ENCODE results near the gene IL1R1. TPM values are rescaled to one million over a fixed set of nuclear protein-coding genes. Genes with fewer than 3 reads are reported as not detected.
"Not testable (repeated sequence)": the region's sequence is repeated elsewhere in the genome, so short reads cannot be mapped to it uniquely, and the experiment has no call there.

The IL1R1 gene
- polyA plus RNA-seq, 1 donor = 21.6 TPM

GRCh38 chr2:102120261-102120660, 22.3 kb upstream of the IL1R1 start:
- DNase-seq = no peak
- WGBS (ENCODE audit: insufficient coverage, low lambda C conversion rate) = 90% methylated on average over 2 of the region's 5 CpGs
- Histone ChIP-seq H3K4me1 (ENCODE audit: control insufficient read depth, insufficient read depth, low read length) (no peaks in the 10 kb centered on the region), H3K9me3 (ENCODE audit: control insufficient read depth, low read depth, low read length) (no peaks in the 10 kb centered on the region), H3K27me3 (ENCODE audit: control insufficient read depth, insufficient read depth, low read length) (no peaks in the 10 kb centered on the region), H3K4me3 (ENCODE audit: low read length) (no peak overlapping the region), H3K36me3 (ENCODE audit: control insufficient read depth, insufficient read depth, low read length) (no peaks in the 10 kb centered on the region), H3K27ac (ENCODE audit: low read length) (no peak overlapping the region)

- no peaks in the 10 kb centered on the region for H3K27me3 ChIP-seq (ENCODE audit: control insufficient read depth, insufficient read depth, low read length)
- DNase-seq = no peak
- H3K4me3 ChIP-seq (ENCODE audit: low read length) = no peak overlapping the region
- H3K9me3 ChIP-seq (ENCODE audit: control insufficient read depth, low read depth, low read length) = no peaks in the 10 kb centered on the region
- no peaks in the 10 kb centered on the region for H3K36me3 ChIP-seq (ENCODE audit: control insufficient read depth, insufficient read depth, low read length)
- no peaks in the 10 kb centered on the region for H3K4me1 ChIP-seq (ENCODE audit: control insufficient read depth, insufficient read depth, low read length)
- H3K27ac ChIP-seq (ENCODE audit: low read length) = no peak overlapping the region
- no CpG with 5 or more reads among the region's 6 CpGs for WGBS (ENCODE audit: insufficient coverage, low lambda C conversion rate)
Measured at GRCh38 chr2:102120701-102121159, 21.8 kb upstream of the IL1R1 start.

GRCh38 chr2:102122115-102122514, 20.4 kb upstream of the IL1R1 start:
- WGBS (ENCODE audit: insufficient coverage, low lambda C conversion rate) = no CpG with 5 or more reads among the region's 3 CpGs
- no peaks in the 10 kb centered on the region for H3K9me3 ChIP-seq (ENCODE audit: control insufficient read depth, low read depth, low read length)
- H3K4me1 ChIP-seq (ENCODE audit: control insufficient read depth, insufficient read depth, low read length) = no peaks in the 10 kb centered on the region
- DNase-seq = no peak
- H3K27me3 ChIP-seq (ENCODE audit: control insufficient read depth, insufficient read depth, low read length) = no peaks in the 10 kb centered on the region
- no peaks in the 10 kb centered on the region for H3K36me3 ChIP-seq (ENCODE audit: control insufficient read depth, insufficient read depth, low read length)
- no peak overlapping the region for H3K27ac ChIP-seq (ENCODE audit: low read length)
- no peak overlapping the region for H3K4me3 ChIP-seq (ENCODE audit: low read length)

- WGBS (ENCODE audit: insufficient coverage, low lambda C conversion rate) = no CpG with 5 or more reads among the region's 1 CpG
- Histone ChIP-seq H3K27me3 (ENCODE audit: control insufficient read depth, insufficient read depth, low read length) (no peaks in the 10 kb centered on the region), H3K9me3 (ENCODE audit: control insufficient read depth, low read depth, low read length) (no peaks in the 10 kb centered on the region), H3K27ac (ENCODE audit: low read length) (no peak overlapping the region), H3K36me3 (ENCODE audit: control insufficient read depth, insufficient read depth, low read length) (no peaks in the 10 kb centered on the region), H3K4me3 (ENCODE audit: low read length) (no peak overlapping the region), H3K4me1 (ENCODE audit: control insufficient read depth, insufficient read depth, low read length) (no peaks in the 10 kb centered on the region)
- no peak for DNase-seq
Measured at GRCh38 chr2:102122909-102123308, 19.6 kb upstream of the IL1R1 start.

GRCh38 chr2:102124421-102124820, 18.1 kb upstream of the IL1R1 start:
- H3K4me1 ChIP-seq (ENCODE audit: control insufficient read depth, insufficient read depth, low read length); H3K27me3 ChIP-seq (ENCODE audit: control insufficient read depth, insufficient read depth, low read length); DNase-seq; H3K4me3 ChIP-seq (ENCODE audit: low read length); H3K36me3 ChIP-seq (ENCODE audit: control insufficient read depth, insufficient read depth, low read length); H3K27ac ChIP-seq (ENCODE audit: low read length); H3K9me3 ChIP-seq (ENCODE audit: control insufficient read depth, low read depth, low read length): not testable (repeated sequence)
- 100% methylated on average over 1 of the region's 5 CpGs for WGBS (ENCODE audit: insufficient coverage, low lambda C conversion rate)

GRCh38 chr2:102126169-102126568, 16.4 kb upstream of the IL1R1 start:
- Histone ChIP-seq H3K36me3 (ENCODE audit: control insufficient read depth, insufficient read depth, low read length) (no peaks in the 10 kb centered on the region), H3K4me1 (ENCODE audit: control insufficient read depth, insufficient read depth, low read length) (no peaks in the 10 kb centered on the region), H3K4me3 (ENCODE audit: low read length) (no peak overlapping the region), H3K27me3 (ENCODE audit: control insufficient read depth, insufficient read depth, low read length) (no peaks in the 10 kb centered on the region), H3K9me3 (ENCODE audit: control insufficient read depth, low read depth, low read length) (no peaks in the 10 kb centered on the region), H3K27ac (ENCODE audit: low read length) (no peak overlapping the region)
- no peak for DNase-seq
- WGBS (ENCODE audit: insufficient coverage, low lambda C conversion rate) = 100% methylated on average over 1 of the region's 4 CpGs

- no peaks in the 10 kb centered on the region for H3K9me3 ChIP-seq (ENCODE audit: control insufficient read depth, low read depth, low read length)
- DNase-seq = no peak
- no peaks in the 10 kb centered on the region for H3K27me3 ChIP-seq (ENCODE audit: control insufficient read depth, insufficient read depth, low read length)
- no peaks in the 10 kb centered on the region for H3K4me1 ChIP-seq (ENCODE audit: control insufficient read depth, insufficient read depth, low read length)
- no peak overlapping the region for H3K4me3 ChIP-seq (ENCODE audit: low read length)
- WGBS (ENCODE audit: insufficient coverage, low lambda C conversion rate) = no CpG with 5 or more reads among the region's 2 CpGs
- H3K27ac ChIP-seq (ENCODE audit: low read length) = no peak overlapping the region
- no peaks in the 10 kb centered on the region for H3K36me3 ChIP-seq (ENCODE audit: control insufficient read depth, insufficient read depth, low read length)
Measured at GRCh38 chr2:102126660-102127059, 15.9 kb upstream of the IL1R1 start.

GRCh38 chr2:102129082-102129481, 13.5 kb upstream of the IL1R1 start:
- Histone ChIP-seq H3K27me3 (ENCODE audit: control insufficient read depth, insufficient read depth, low read length) (no peaks in the 10 kb centered on the region), H3K4me1 (ENCODE audit: control insufficient read depth, insufficient read depth, low read length) (no peaks in the 10 kb centered on the region), H3K36me3 (ENCODE audit: control insufficient read depth, insufficient read depth, low read length) (no peaks in the 10 kb centered on the region), H3K4me3 (ENCODE audit: low read length) (no peak overlapping the region), H3K27ac (ENCODE audit: low read length) (no peak overlapping the region), H3K9me3 (ENCODE audit: control insufficient read depth, low read depth, low read length) (no peaks in the 10 kb centered on the region)
- DNase-seq = no peak
- no CpG with 5 or more reads among the region's 1 CpG for WGBS (ENCODE audit: insufficient coverage, low lambda C conversion rate)

GRCh38 chr2:102129951-102130646, 12.4 kb upstream of the IL1R1 start:
- no peak for DNase-seq
- WGBS (ENCODE audit: insufficient coverage, low lambda C conversion rate) = 88% methylated on average over 3 of the region's 5 CpGs
- H3K36me3 ChIP-seq (ENCODE audit: control insufficient read depth, insufficient read depth, low read length) = no peaks in the 10 kb centered on the region
- H3K9me3 ChIP-seq (ENCODE audit: control insufficient read depth, low read depth, low read length) = no peaks in the 10 kb centered on the region
- no peak overlapping the region for H3K4me3 ChIP-seq (ENCODE audit: low read length)
- H3K27ac ChIP-seq (ENCODE audit: low read length) = no peak overlapping the region
- H3K27me3 ChIP-seq (ENCODE audit: control insufficient read depth, insufficient read depth, low read length) = no peaks in the 10 kb centered on the region
- H3K4me1 ChIP-seq (ENCODE audit: control insufficient read depth, insufficient read depth, low read length) = no peaks in the 10 kb centered on the region

GRCh38 chr2:102130647-102130991, 11.9 kb upstream of the IL1R1 start:
- H3K4me3 ChIP-seq (ENCODE audit: low read length) = no peak overlapping the region
- no peaks in the 10 kb centered on the region for H3K4me1 ChIP-seq (ENCODE audit: control insufficient read depth, insufficient read depth, low read length)
- H3K27ac ChIP-seq (ENCODE audit: low read length) = no peak overlapping the region
- no peaks in the 10 kb centered on the region for H3K36me3 ChIP-seq (ENCODE audit: control insufficient read depth, insufficient read depth, low read length)
- no peak for DNase-seq
- no peaks in the 10 kb centered on the region for H3K27me3 ChIP-seq (ENCODE audit: control insufficient read depth, insufficient read depth, low read length)
- no peaks in the 10 kb centered on the region for H3K9me3 ChIP-seq (ENCODE audit: control insufficient read depth, low read depth, low read length)

GRCh38 chr2:102131564-102131963, 11.0 kb upstream of the IL1R1 start:
- no peak overlapping the region for H3K27ac ChIP-seq (ENCODE audit: low read length)
- H3K4me1 ChIP-seq (ENCODE audit: control insufficient read depth, insufficient read depth, low read length) = no peaks in the 10 kb centered on the region
- DNase-seq = no peak
- no peaks in the 10 kb centered on the region for H3K36me3 ChIP-seq (ENCODE audit: control insufficient read depth, insufficient read depth, low read length)
- 89% methylated on average over 4 of the region's 5 CpGs for WGBS (ENCODE audit: insufficient coverage, low lambda C conversion rate)
- H3K27me3 ChIP-seq (ENCODE audit: control insufficient read depth, insufficient read depth, low read length) = no peaks in the 10 kb centered on the region
- H3K9me3 ChIP-seq (ENCODE audit: control insufficient read depth, low read depth, low read length) = no peaks in the 10 kb centered on the region
- no peak overlapping the region for H3K4me3 ChIP-seq (ENCODE audit: low read length)
